Measurements from ENCODE around the gene MON1A. TPM values are rescaled to one million over a fixed set of nuclear protein-coding genes. Genes with fewer than 3 reads are reported as not detected.

MON1A gene
- total and polyA plus RNA-seq, 10 of the 15 experiments (the other 5 are each of a cell fraction or from before 2014, with no cell fraction given) = 1.3 to 10.5 (median 7.7) TPM

DNA sequence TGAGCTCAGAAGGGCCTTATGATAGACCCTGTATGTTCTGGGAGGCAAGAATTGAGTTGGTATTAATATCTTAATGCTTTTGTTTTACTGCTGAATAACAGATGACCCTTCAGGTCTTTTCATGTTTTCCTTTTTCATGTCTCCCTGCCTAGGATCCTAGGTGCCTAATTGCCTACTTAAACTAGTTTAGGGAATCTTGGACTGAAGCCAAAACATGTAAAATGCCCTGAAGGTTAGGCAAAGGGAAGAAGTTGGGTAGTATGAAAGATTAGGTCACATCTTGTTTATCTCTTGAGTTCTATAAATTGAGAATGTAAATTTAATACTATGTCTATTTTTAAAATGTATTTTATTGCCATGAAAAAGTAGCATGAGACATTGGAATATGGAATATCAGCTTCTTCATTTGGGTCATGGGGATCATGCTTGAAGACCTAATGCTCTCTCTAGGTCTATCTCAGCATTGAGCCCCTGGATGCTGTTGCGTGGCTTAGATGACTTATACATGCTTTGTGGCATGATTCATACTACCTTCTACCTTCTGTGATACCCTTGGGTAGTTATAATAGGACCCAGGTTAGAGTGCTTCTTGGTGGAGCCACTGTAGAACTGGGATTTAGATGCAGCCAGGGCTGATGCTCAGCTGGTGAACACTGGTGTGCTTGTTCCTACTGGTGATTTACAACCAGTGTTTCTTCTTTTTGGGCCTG, 36.8 kb upstream of the MON1A start:
- Histone ChIP-seq H3K36me3 (ENCODE audit: control insufficient read depth in 2 of 2, insufficient read depth in 2 of 2, low read length in 1 of 2) (peaks cover 2 to 17% of the 10 kb centered on the region in 2 experiments; a peak in 3 of 4 replicates), H3K79me2 (ENCODE audit: control insufficient read depth, insufficient read depth, low read length) (peaks cover 8% of the 10 kb centered on the region), H3K27ac (ENCODE audit: control insufficient read depth, insufficient read depth) (no peak overlapping the region), H3K4me3 (no peak overlapping the region), H3K4me1 (ENCODE audit: control insufficient read depth, insufficient read depth, low read length) (no peaks in the 10 kb centered on the region), H3K9me3 (replicated peaks; ENCODE audit: control insufficient read depth, insufficient read depth, low read length) (no peaks in the 10 kb centered on the region), H3K27me3 (replicated peaks in 1 of 2; ENCODE audit: control insufficient read depth in 2 of 2, insufficient read depth in 2 of 2, low read length in 1 of 2) (no peaks in the 10 kb centered on the region), H3K9ac (ENCODE audit: control insufficient read depth, insufficient read depth, low read length) (no peak overlapping the region), H2AFZ (ENCODE audit: control insufficient read depth, low read depth, low read length) (no peak overlapping the region), H3K4me2 (ENCODE audit: control insufficient read depth, insufficient read depth) (no peak overlapping the region), H4K20me1 (ENCODE audit: control insufficient read depth, insufficient read depth) (peaks cover 3% of the 10 kb centered on the region; the same call in 1 of the 2 replicates)
- CTCF ChIA-PET = interaction anchor here (1.5 kb wide), 1 partner anchor 38 kb away, joined by 3 read pairs; no protein-coding TSS in a partner anchor
- WGBS (ENCODE audit: insufficient coverage, insufficient replicate concordance, low lambda C conversion rate, missing lambda C conversion rate) = 95% methylated on average over 1 of the region's 1 CpG
- SMC1A ChIA-PET (ENCODE audit: uncharacterized antibody, unreplicated experiment) = no interaction called here
- POLR2A ChIA-PET = interaction anchor here (1.0 kb wide), 1 partner anchor 19 kb away, joined by 3 read pairs; no protein-coding TSS in a partner anchor
- no peak for ATAC-seq
- intact Hi-C loops (cut with micrococcal nuclease; ENCODE audit: unreplicated experiment) (no loop called here), in situ Hi-C loops (cut with MboI) (no loop called here)
- no peak for FAIRE-seq
- RAD21 ChIA-PET (ENCODE audit: unreplicated experiment) = no interaction called here
- DNase-seq (ENCODE audit: low read depth, low spot score) = no peak
- BruUV-seq (replicated peaks) = no TSS peak
- TF ChIP-seq, protein P1, sequence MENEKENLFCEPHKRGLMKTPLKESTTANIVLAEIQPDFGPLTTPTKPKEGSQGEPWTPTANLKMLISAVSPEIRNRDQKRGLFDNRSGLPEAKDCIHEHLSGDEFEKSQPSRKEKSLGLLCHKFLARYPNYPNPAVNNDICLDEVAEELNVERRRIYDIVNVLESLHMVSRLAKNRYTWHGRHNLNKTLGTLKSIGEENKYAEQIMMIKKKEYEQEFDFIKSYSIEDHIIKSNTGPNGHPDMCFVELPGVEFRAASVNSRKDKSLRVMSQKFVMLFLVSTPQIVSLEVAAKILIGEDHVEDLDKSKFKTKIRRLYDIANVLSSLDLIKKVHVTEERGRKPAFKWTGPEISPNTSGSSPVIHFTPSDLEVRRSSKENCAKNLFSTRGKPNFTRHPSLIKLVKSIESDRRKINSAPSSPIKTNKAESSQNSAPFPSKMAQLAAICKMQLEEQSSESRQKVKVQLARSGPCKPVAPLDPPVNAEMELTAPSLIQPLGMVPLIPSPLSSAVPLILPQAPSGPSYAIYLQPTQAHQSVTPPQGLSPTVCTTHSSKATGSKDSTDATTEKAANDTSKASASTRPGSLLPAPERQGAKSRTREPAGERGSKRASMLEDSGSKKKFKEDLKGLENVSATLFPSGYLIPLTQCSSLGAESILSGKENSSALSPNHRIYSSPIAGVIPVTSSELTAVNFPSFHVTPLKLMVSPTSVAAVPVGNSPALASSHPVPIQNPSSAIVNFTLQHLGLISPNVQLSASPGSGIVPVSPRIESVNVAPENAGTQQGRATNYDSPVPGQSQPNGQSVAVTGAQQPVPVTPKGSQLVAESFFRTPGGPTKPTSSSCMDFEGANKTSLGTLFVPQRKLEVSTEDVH (IDR thresholded peaks at IDR 0.05; ENCODE audit: low read depth, partially characterized antibody) = no peak
- TF ChIP-seq BACH1 (IDR thresholded peaks at IDR 0.05; ENCODE audit: borderline replicate concordance) (no peak), HDAC2 (IDR thresholded peaks at IDR 0.05) (no peak), SREBF1 (IDR thresholded peaks at IDR 0.05; ENCODE audit: low read length) (no peak), ZNF207 (IDR thresholded peaks at IDR 0.05; ENCODE audit: borderline replicate concordance) (no peak), RAD51 (IDR thresholded peaks at IDR 0.05) (no peak), TARDBP (IDR thresholded peaks at IDR 0.05; ENCODE audit: borderline replicate concordance) (no peak), POLR2AphosphoS5 (IDR thresholded peaks at IDR 0.05; ENCODE audit: low read length) (no peak), CHD2 (IDR thresholded peaks at IDR 0.05; ENCODE audit: borderline replicate concordance, low read depth, low read length) (no peak), MYB (IDR thresholded peaks at IDR 0.05; ENCODE audit: borderline replicate concordance, low read depth, low read length) (no peak)
- TF ChIP-seq, protein P2, sequence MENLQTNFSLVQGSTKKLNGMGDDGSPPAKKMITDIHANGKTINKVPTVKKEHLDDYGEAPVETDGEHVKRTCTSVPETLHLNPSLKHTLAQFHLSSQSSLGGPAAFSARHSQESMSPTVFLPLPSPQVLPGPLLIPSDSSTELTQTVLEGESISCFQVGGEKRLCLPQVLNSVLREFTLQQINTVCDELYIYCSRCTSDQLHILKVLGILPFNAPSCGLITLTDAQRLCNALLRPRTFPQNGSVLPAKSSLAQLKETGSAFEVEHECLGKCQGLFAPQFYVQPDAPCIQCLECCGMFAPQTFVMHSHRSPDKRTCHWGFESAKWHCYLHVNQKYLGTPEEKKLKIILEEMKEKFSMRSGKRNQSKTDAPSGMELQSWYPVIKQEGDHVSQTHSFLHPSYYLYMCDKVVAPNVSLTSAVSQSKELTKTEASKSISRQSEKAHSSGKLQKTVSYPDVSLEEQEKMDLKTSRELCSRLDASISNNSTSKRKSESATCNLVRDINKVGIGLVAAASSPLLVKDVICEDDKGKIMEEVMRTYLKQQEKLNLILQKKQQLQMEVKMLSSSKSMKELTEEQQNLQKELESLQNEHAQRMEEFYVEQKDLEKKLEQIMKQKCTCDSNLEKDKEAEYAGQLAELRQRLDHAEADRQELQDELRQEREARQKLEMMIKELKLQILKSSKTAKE (IDR thresholded peaks at IDR 0.05; ENCODE audit: low read depth, poor library complexity, severe bottlenecking) = no peak
- TF ChIP-seq, protein P3, sequence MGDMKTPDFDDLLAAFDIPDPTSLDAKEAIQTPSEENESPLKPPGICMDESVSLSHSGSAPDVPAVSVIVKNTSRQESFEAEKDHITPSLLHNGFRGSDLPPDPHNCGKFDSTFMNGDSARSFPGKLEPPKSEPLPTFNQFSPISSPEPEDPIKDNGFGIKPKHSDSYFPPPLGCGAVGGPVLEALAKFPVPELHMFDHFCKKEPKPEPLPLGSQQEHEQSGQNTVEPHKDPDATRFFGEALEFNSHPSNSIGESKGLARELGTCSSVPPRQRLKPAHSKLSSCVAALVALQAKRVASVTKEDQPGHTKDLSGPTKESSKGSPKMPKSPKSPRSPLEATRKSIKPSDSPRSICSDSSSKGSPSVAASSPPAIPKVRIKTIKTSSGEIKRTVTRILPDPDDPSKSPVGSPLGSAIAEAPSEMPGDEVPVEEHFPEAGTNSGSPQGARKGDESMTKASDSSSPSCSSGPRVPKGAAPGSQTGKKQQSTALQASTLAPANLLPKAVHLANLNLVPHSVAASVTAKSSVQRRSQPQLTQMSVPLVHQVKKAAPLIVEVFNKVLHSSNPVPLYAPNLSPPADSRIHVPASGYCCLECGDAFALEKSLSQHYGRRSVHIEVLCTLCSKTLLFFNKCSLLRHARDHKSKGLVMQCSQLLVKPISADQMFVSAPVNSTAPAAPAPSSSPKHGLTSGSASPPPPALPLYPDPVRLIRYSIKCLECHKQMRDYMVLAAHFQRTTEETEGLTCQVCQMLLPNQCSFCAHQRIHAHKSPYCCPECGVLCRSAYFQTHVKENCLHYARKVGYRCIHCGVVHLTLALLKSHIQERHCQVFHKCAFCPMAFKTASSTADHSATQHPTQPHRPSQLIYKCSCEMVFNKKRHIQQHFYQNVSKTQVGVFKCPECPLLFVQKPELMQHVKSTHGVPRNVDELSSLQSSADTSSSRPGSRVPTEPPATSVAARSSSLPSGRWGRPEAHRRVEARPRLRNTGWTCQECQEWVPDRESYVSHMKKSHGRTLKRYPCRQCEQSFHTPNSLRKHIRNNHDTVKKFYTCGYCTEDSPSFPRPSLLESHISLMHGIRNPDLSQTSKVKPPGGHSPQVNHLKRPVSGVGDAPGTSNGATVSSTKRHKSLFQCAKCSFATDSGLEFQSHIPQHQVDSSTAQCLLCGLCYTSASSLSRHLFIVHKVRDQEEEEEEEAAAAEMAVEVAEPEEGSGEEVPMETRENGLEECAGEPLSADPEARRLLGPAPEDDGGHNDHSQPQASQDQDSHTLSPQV (IDR thresholded peaks at IDR 0.05) = no peak
- TF ChIP-seq, protein P4, sequence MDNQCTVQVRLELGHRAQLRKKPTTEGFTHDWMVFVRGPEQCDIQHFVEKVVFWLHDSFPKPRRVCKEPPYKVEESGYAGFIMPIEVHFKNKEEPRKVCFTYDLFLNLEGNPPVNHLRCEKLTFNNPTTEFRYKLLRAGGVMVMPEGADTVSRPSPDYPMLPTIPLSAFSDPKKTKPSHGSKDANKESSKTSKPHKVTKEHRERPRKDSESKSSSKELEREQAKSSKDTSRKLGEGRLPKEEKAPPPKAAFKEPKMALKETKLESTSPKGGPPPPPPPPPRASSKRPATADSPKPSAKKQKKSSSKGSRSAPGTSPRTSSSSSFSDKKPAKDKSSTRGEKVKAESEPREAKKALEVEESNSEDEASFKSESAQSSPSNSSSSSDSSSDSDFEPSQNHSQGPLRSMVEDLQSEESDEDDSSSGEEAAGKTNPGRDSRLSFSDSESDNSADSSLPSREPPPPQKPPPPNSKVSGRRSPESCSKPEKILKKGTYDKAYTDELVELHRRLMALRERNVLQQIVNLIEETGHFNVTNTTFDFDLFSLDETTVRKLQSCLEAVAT (IDR thresholded peaks at IDR 0.05) = no peak
